ENCODE measurements around the gene C10orf71. TPM values are rescaled to one million over a fixed set of nuclear protein-coding genes. Genes with fewer than 3 reads are reported as not detected.

The C10orf71 gene
- total RNA-seq, 1 experiment from 2014 or later: not detected

DNA sequence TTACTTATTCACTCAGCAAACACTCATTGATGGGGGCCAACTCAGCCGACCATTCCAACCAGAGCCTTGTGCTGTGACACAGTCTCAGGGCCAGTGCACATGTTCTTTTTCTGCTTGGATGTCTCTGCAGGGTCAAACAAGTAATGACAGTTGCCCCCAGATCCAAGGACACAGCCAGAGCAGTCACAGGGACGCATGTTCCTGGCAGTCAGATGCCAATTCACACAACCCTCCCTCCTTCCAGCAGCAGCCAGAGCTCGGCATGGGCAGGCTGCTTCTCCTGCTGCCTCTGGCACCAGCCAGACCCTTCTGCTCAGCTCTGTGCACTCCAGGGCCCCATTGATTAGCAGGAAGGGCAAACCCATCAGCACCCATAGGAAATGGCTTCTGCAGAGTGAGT, 76.6 kb downstream of the C10orf71 start:
- CTCF ChIA-PET: no interaction called here
- Mint-ChIP-seq H3K27ac (ENCODE audit: unreplicated experiment) (no peak overlapping the region), H3K36me3 (ENCODE audit: insufficient read depth, unreplicated experiment) (no peaks in the 10 kb centered on the region), H3K4me3 (ENCODE audit: low read depth, unreplicated experiment) (no peak overlapping the region), H3K27me3 (ENCODE audit: unreplicated experiment) (peaks cover 73% of the 10 kb centered on the region), H3K9me3 (ENCODE audit: low read depth, unreplicated experiment) (no peaks in the 10 kb centered on the region), H3K4me1 (ENCODE audit: low read depth, unreplicated experiment) (no peaks in the 10 kb centered on the region)
- intact Hi-C loops (cut with micrococcal nuclease; ENCODE audit: unreplicated experiment): no loop called here
- TF ChIP-seq, protein P1, sequence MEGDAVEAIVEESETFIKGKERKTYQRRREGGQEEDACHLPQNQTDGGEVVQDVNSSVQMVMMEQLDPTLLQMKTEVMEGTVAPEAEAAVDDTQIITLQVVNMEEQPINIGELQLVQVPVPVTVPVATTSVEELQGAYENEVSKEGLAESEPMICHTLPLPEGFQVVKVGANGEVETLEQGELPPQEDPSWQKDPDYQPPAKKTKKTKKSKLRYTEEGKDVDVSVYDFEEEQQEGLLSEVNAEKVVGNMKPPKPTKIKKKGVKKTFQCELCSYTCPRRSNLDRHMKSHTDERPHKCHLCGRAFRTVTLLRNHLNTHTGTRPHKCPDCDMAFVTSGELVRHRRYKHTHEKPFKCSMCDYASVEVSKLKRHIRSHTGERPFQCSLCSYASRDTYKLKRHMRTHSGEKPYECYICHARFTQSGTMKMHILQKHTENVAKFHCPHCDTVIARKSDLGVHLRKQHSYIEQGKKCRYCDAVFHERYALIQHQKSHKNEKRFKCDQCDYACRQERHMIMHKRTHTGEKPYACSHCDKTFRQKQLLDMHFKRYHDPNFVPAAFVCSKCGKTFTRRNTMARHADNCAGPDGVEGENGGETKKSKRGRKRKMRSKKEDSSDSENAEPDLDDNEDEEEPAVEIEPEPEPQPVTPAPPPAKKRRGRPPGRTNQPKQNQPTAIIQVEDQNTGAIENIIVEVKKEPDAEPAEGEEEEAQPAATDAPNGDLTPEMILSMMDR (IDR thresholded peaks at IDR 0.05; ENCODE audit: unreplicated experiment): no peak
- BruUV-seq (replicated peaks): no TSS peak
- no peak for DNase-seq

Other genes starting within 250 kb of the C10orf71 start
- gene VSTM4, start 183.6 kb upstream of the C10orf71 start, total RNA-seq (2022): not detected in 2 replicates
- gene FAM170B, start 165.1 kb upstream of the C10orf71 start, total RNA-seq (2022): not detected in 2 replicates
- gene TMEM273, start 110.8 kb upstream of the C10orf71 start, total RNA-seq (2022): not detected in 2 replicates
- not detected in 2 replicates for gene DRGX, start 96.9 kb downstream of the C10orf71 start, total RNA-seq (2022)
- gene ERCC6, start 240.0 kb downstream of the C10orf71 start, total RNA-seq (2022): 25.7 and 32.0 TPM in 2 replicates